Measurements from ENCODE around the gene KRTAP6-3. TPM values are rescaled to one million over a fixed set of nuclear protein-coding genes. Genes with fewer than 3 reads are reported as not detected.

KRTAP6-3 gene
- polyA plus RNA-seq, 1 donor from 2014 or later = not detected

DNA sequence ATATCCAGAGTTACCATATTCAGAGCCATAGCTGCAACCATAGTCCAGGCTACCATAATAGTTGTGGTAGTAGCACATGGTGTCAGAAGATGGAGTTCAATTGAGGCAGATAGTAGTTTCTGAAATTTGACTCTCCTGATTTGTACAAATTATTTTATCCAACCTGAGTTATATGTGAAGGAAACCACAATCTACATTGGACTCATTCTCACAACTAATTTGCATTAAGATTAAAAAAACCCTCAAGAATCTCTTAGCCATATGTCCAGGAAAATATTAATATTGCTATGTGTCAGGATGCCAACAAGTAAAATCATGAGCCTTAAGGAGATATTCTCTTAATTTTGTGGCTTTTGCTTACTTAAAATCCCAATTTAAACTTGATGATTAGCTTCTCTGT is 1.9 kb upstream of the KRTAP6-3 start, which contains the start of gene KRTAP22-2:
TSS of gene KRTAP22-2 (minus strand) at position 101 of the 400 bp plus-strand sequence.
- Histone ChIP-seq H3K79me2 (replicated peaks; ENCODE audit: insufficient read depth, low read length) (no peaks in the 10 kb centered on the region), H3K9me3 (ENCODE audit: low read length) (no peaks in the 10 kb centered on the region), H3K9ac (ENCODE audit: low read length) (no peak within 1 kb of the TSS), H4K20me1 (ENCODE audit: insufficient read depth) (no peaks in the 10 kb centered on the region), H3K4me3 (ENCODE audit: low read length) (no peak within 1 kb of the TSS), H3K27ac (ENCODE audit: low read length) (no peak within 1 kb of the TSS), H3K9me2 (ENCODE audit: insufficient read depth, low read length) (no peaks in the 10 kb centered on the region), H3K27me3 (ENCODE audit: insufficient read depth, low read depth, low read length) (no peaks in the 10 kb centered on the region), H3F3A (ENCODE audit: insufficient read depth, low read length, poor library complexity, severe bottlenecking) (no peaks in the 10 kb centered on the region), H2AFZ (ENCODE audit: low read depth, low read length) (no peak within 1 kb of the TSS), H3K36me3 (ENCODE audit: insufficient read depth, low read length) (no peaks in the 10 kb centered on the region), H3K4me2 (ENCODE audit: low read length) (no peak within 1 kb of the TSS)
- TF ChIP-seq TAF1 (IDR thresholded peaks at IDR 0.05; ENCODE audit: low read depth) (no peak), REST (IDR thresholded peaks at IDR 0.05; ENCODE audit: borderline replicate concordance) (no peak), EP300 (conservative IDR thresholded peaks at IDR 0.05; ENCODE audit: poor library complexity, severe bottlenecking) (no peak), POLR2AphosphoS5 (IDR thresholded peaks at IDR 0.05) (no peak), RAD21 (conservative IDR thresholded peaks at IDR 0.05) (no peak), MXI1 (conservative IDR thresholded peaks at IDR 0.05; ENCODE audit: poor library complexity, severe bottlenecking) (no peak), SMC3 (conservative IDR thresholded peaks at IDR 0.05; ENCODE audit: poor library complexity) (no peak), EZH2 (IDR thresholded peaks at IDR 0.05; ENCODE audit: borderline replicate concordance, insufficient read depth, low read length, poor library complexity, severe bottlenecking) (no peak)
- TF ChIP-seq, protein P1, sequence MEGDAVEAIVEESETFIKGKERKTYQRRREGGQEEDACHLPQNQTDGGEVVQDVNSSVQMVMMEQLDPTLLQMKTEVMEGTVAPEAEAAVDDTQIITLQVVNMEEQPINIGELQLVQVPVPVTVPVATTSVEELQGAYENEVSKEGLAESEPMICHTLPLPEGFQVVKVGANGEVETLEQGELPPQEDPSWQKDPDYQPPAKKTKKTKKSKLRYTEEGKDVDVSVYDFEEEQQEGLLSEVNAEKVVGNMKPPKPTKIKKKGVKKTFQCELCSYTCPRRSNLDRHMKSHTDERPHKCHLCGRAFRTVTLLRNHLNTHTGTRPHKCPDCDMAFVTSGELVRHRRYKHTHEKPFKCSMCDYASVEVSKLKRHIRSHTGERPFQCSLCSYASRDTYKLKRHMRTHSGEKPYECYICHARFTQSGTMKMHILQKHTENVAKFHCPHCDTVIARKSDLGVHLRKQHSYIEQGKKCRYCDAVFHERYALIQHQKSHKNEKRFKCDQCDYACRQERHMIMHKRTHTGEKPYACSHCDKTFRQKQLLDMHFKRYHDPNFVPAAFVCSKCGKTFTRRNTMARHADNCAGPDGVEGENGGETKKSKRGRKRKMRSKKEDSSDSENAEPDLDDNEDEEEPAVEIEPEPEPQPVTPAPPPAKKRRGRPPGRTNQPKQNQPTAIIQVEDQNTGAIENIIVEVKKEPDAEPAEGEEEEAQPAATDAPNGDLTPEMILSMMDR (IDR thresholded peaks at IDR 0.05; ENCODE audit: poor library complexity, severe bottlenecking) = no peak

- no peaks in the 10 kb centered on the region for H3K79me2 ChIP-seq (replicated peaks; ENCODE audit: insufficient read depth, low read length)
- no peak within 1 kb of the TSS for H3K4me3 ChIP-seq (ENCODE audit: low read length)
- H3K27ac ChIP-seq (ENCODE audit: low read length) = no peak within 1 kb of the TSS
- no peaks in the 10 kb centered on the region for H4K20me1 ChIP-seq (ENCODE audit: insufficient read depth)
- H3K4me2 ChIP-seq (ENCODE audit: low read length) = no peak within 1 kb of the TSS
- no peaks in the 10 kb centered on the region for H3F3A ChIP-seq (ENCODE audit: insufficient read depth, low read length, poor library complexity, severe bottlenecking)
- H3K36me3 ChIP-seq (ENCODE audit: insufficient read depth, low read length) = no peaks in the 10 kb centered on the region
- H2AFZ ChIP-seq (ENCODE audit: low read depth, low read length) = no peak within 1 kb of the TSS
- no peaks in the 10 kb centered on the region for H3K9me2 ChIP-seq (ENCODE audit: insufficient read depth, low read length)
- H3K9me3 ChIP-seq (ENCODE audit: low read length) = no peaks in the 10 kb centered on the region
- no peak within 1 kb of the TSS for H3K9ac ChIP-seq (ENCODE audit: low read length)
- TF ChIP-seq SMC3 (conservative IDR thresholded peaks at IDR 0.05; ENCODE audit: poor library complexity) (no peak), RAD21 (conservative IDR thresholded peaks at IDR 0.05) (no peak)
- H3K27me3 ChIP-seq (ENCODE audit: insufficient read depth, low read depth, low read length) = no peaks in the 10 kb centered on the region
Observed at GRCh38 chr21:30598802-30599201, 6.6 kb downstream of the KRTAP6-3 start, which contains the start of gene KRTAP6-2. TSS of gene KRTAP6-2 (minus strand) at chr21:30598902. CDS start at chr21:30598874, 28 bp downstream.

Measured in neural cell (in vitro differentiated cells).